Left ventricle myocardium superior (tissue), 1 donor: ENCODE data around the gene UTP25. TPM values are rescaled to one million over a fixed set of nuclear protein-coding genes. Genes with fewer than 3 reads are reported as not detected.
A peak's percentile ranks its signal among the peaks of the same experiment; 100 is the strongest.

ENCODE experiments used
- ATAC-seq: fragments of 200-7000 bp; cut with Tn5 transposase; one replicate; pipeline ENCODE4 v1.9.1; 2020; ENCODE audit warnings: mild to moderate bottlenecking, moderate library complexity
- DNase-seq: peaks from one replicate; pipeline ENCODE4 v3.0.0-alpha.2; 2020
- intact Hi-C: fragments of 100-400 bp; cut with micrococcal nuclease; formaldehyde crosslinking; loops from one replicate; pipeline ENCODE4 v1.11.0; 2022
- total RNA-seq: library from RNA; stranded (reverse); fragmentation: NEBNext Ultra II Directional; extraction: Animal tissue kit (Norgen Biotek cat#: 25700); gene quantifications from one replicate; pipeline ENCODE4 v1.2.1, GENCODE V29; 2021
- donor health status: DM: no; HTN: yes; CAD: no; lungs with severe emphysema.

The UTP25 gene
- total RNA-seq, 1 donor from 2014 or later, result 2.5 TPM

- ATAC-seq, result no peak
- intact Hi-C loops, result no loop called here
- no peak for DNase-seq
Measured at GRCh38 chr1:209805341-209805781, 22.4 kb upstream of the UTP25 start.

- intact Hi-C loops, result no loop called here
- DNase-seq (peak; percentile 83), ATAC-seq (peak; percentile 48)
Measured at GRCh38 chr1:209805875-209806760, 21.7 kb upstream of the UTP25 start, which contains the start of gene IRF6. Gene IRF6, minus strand, starts transcription at chr1:209806142. Its CDS starts 4,729 bp downstream, at chr1:209801413.

DNA sequence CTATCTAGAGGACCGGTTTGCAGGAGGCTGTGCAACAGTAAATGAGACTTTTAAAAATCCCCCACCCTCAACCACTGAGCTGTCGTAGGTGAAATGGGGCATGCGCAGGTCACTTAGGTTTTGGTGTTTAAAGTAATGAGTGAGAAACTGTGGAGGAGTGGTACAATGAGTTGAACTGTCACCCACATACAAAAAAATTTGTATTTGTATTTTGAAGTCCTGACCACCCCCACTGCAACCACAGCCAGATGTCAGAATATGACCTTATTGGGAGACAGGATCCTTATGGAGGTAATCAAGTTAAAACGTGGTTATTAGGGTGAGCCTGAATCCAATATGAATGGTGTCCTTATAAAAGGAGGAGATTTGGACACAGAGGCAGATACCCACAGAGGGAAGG lies 20.3 kb upstream of the UTP25 start:
- intact Hi-C loops, result no loop called here
- no peak for ATAC-seq
- no peak for DNase-seq

- intact Hi-C loops, result no loop called here
- DNase-seq (peak; percentile 72), ATAC-seq (peak; percentile 95)
Measured at GRCh38 chr1:209808059-209808581, 19.7 kb upstream of the UTP25 start.

DNA sequence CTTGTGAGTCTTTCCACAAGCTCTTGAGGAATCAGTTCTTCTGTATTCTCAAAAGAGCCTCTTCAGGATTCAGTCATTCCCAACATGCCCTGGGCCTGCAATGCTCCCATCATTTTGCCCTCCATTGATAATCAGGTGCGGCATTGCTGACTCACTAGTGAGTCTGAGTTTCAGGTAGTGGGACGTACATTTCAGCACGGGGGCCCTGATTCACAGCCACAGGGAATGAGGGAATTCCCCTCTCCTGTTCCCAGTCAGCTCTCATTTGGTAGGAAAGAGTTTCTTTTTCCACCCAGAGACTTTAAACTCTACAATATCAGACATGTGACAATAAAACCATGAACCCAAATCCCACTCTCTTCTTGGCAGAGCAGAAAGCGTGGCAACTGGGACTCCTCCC lies 18.2 kb upstream of the UTP25 start:
- no peak for ATAC-seq
- no peak for DNase-seq
- intact Hi-C loops, result no loop called here

- DNase-seq, result no peak
- intact Hi-C loops, result no loop called here
- no peak for ATAC-seq
Measured at GRCh38 chr1:209810783-209811182, 17.0 kb upstream of the UTP25 start.

- DNase-seq, result no peak
- intact Hi-C loops, result no loop called here
- no peak for ATAC-seq
Measured at GRCh38 chr1:209813902-209814301, 13.9 kb upstream of the UTP25 start.

- DNase-seq (no peak), ATAC-seq (no peak)
- intact Hi-C loops, result no loop called here
Measured at GRCh38 chr1:209815490-209815889, 12.3 kb upstream of the UTP25 start.

DNA sequence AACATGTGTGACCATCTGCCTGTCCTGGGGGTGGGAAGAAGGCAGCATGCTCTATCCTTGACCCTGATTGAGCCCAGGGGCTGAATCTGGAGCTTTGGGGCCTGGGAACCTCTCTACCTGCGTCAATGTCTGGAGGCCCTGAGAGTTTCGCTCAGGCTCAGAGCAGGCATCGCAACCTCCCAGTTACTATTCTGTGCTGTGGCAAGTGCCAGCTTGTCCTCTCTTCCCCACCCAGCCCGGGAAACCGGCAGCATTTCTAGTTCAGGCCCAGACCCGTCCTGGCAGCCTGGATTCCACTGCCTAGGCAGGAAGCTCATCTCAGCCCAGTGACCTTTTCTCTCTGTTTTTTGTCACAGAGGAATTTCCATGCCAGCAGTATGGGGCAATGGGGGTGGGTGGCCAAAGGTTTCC lies 11.8 kb upstream of the UTP25 start:
- no peak for DNase-seq
- no peak for ATAC-seq
- intact Hi-C loops, result no loop called here

DNA sequence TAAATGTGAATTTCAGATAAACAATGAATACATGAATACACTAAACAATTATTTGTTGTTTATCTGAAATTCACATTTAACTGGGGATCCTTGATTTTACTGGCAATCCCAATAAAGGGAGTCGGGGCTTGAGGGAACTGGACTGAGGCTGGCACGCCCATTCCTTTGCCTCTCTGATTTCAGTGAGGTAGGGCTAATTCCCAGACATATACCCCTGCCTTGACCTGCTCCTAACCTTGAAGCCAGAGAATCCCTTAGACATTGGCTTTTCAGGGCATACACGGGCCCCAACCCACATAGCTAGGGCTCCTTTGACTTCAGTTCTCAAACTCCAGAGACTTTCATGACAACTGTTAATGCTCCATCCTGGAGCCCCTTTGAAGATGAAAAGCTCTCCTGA lies 10.8 kb upstream of the UTP25 start:
- intact Hi-C loops, result no loop called here
- ATAC-seq (no peak), DNase-seq (no peak)

DNA sequence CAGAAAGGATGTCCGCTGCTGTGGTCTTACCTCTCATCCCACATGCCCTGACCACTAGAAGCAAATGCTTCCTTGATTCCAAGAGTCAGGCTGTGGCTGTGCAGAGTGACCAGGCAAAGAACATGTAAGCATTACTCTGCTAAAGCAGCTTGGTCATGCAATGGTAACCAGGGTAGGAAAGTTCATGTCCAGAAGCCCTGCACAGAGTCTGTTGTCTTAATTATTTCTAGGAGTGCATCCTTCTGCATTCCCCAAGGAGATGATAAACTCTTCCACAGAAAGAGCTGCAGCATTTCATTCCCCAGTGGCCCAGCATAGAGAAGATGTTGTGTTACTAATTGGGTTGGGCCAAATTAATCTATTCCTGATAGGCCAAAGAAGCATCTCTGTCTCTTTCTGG lies 10.1 kb upstream of the UTP25 start:
- ATAC-seq (peak; percentile 62), DNase-seq (no peak)
- intact Hi-C loops, result no loop called here

GRCh38 chr1:209819058-209819457 lies 8.7 kb upstream of the UTP25 start:
- ATAC-seq (no peak), DNase-seq (no peak)
- intact Hi-C loops, result no loop called here

DNA sequence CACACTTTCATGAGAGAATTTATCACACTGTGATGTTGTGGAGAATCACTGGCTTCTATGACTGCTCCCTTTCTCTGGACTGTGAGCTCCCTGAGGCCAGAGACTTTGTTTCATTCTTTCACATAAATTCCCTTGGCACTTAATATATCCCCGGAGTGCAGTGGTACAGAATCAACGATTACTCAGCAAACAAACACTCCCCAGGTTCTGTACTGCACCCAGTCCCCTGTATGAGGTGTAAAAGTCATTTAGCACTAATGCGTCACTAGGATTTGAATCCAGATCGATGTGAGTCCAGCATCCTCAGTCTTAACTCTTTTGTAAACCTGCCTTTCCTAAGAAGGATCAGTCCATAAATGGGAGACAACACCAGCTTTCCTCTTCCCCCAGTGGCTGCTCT lies 6.8 kb upstream of the UTP25 start:
- intact Hi-C loops, result no loop called here
- DNase-seq (no peak), ATAC-seq (no peak)

- no peak for DNase-seq
- intact Hi-C loops, result no loop called here
Measured at GRCh38 chr1:209822706-209823105, 5.1 kb upstream of the UTP25 start.

GRCh38 chr1:209823143-209824041 lies 4.4 kb upstream of the UTP25 start:
- intact Hi-C loops, result no loop called here
- no peak for ATAC-seq
- DNase-seq, result no peak

More at GRCh38 chr1:209822706-209823105, 5.1 kb upstream of the UTP25 start:
- no peak for ATAC-seq

DNA sequence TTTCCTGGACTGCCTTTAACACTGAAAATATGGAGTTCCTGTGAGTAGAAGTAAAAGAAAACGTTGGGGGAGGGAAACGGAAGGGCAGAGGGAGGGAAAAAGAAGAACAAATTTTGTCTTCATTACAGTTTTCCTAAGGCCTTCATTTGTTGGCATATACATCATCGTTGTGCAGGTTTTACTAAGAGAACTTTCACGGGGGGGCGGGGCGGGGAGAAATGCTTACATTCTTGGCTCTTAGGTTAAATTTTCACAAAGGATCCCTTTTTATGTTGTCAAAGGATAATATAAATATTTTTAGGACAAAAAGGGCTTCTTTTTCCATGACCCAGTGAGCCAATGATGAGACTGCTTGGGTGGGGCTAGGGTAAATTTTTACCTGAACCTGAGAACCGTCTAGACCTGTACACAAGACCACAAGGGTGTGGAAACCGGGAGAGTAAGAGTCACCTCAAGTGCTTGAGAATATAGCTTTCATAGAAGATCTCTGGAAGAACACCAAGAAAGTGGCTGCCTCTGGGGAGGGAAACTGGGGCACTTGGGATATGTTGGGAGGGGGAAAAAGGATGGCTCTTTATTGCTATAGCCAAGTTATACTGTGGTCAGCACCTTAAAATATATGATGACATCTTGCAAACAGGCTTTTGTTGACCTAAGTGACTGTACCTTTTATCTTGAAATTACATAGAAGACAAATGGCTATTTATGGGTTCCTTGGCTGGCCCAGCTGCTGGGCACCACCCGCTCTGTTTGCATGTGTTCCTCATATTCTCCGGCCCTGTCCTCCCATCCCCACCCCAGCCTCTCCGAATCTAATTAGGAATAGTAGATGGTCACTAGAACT lies 2.0 kb upstream of the UTP25 start:
- DNase-seq, result no peak
- intact Hi-C loops, result no loop called here
- peak; percentile 50 for ATAC-seq

DNA sequence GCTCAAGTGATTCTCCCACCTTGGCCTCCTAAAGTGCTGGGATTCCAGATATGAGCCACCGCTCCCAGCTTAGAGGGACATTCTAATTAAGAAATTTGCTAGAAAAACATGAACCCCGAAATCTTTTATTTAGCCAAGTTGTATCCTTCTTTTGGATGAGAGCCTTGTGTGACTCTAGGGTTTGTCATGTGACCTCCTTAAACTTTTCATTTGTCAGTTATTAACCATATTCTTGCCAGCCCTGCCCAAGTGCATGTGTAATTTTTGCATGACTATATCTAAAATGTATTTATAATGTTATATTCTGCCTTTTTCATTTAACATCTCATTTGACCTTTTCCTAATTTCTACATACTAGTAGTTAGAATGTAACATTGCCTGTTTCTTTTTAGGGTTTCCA lies 1.9 kb downstream of the UTP25 start:
- DNase-seq (no peak), ATAC-seq (no peak)
- intact Hi-C loops, result no loop called here

GRCh38 chr1:209830722-209831121 lies 3.0 kb downstream of the UTP25 start:
- ATAC-seq (no peak), DNase-seq (no peak)
- intact Hi-C loops, result no loop called here

DNA sequence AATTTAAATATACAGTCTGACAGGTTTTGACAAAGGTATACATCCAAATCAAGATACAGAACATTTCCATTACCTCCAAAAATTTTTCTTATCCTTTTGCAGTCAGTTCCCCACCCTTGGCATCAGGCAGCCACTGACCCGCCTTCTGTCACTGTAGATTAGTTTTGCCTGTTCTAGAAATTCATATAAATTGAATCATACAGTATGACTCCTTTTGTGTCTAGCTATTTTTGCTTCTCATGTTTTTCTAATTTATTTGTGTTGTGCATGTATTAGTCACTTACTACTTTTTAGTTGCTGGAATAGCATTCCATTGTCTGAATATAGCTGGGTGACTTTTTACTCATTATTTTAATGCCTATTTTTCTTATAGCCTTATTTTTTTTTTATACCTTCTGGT lies 3.8 kb downstream of the UTP25 start:
- intact Hi-C loops, result no loop called here
- no peak for ATAC-seq
- no peak for DNase-seq
